HepG2 (cell line): ENCODE data around the gene CD68. TPM values are rescaled to one million over a fixed set of nuclear protein-coding genes. Genes with fewer than 3 reads are reported as not detected.
A peak's percentile ranks its signal among the peaks of the same experiment; 100 is the strongest.

Source experiments
- ELF3 ChIP-seq: IDR thresholded peaks from 2 replicates; pipeline ENCODE4 v1.6.1; 2016; ENCODE audit warnings: missing genetic modification reagents, missing compliant biosample characterization
- ETV5 ChIP-seq: IDR thresholded peaks from 2 replicates; pipeline ENCODE4 v1.6.1; 2018; ENCODE audit warnings: missing biosample characterization, missing genetic modification reagents, inconsistent platforms, borderline replicate concordance
- FOSL2 ChIP-seq: sonication (generic); formaldehyde crosslinking; IDR thresholded peaks from 2 replicates; pipeline ENCODE4 v1.4.0; 2020; ENCODE audit warnings: missing genetic modification reagents
- HIVEP1 ChIP-seq: sonication (generic); formaldehyde crosslinking; IDR thresholded peaks from 2 replicates; pipeline ENCODE4 v1.4.0; 2020; ENCODE audit warnings: mild to moderate bottlenecking, missing genetic modification reagents
- NFKBIZ ChIP-seq: IDR thresholded peaks from 2 replicates; pipeline ENCODE4 v1.6.1; 2018; ENCODE audit warnings: missing genetic modification reagents, missing compliant biosample characterization
- SOX13 ChIP-seq, 3 experiments: fragments of 450-650 bp in 1 of 3; sonication (generic) in 1 of 3; formaldehyde crosslinking in 1 of 3; IDR thresholded peaks in 2 of 3; conservative IDR thresholded peaks in 1 of 3; 2 replicates each; pipeline versions ENCODE4 v1.5.0 to v1.6.1; 2016 to 2020; ENCODE audit warnings: antibody characterized with exemption in 1 of 3, mild to moderate bottlenecking in 1 of 3, missing compliant biosample characterization in 1 of 3, missing genetic modification reagents in 1 of 3, moderate library complexity in 1 of 3
- SP1 ChIP-seq, 2 experiments: fragments of 450-650 bp in 1 of 2; sonication (generic) in 1 of 2; formaldehyde crosslinking in 1 of 2; IDR thresholded peaks; 2 replicates each; pipeline versions ENCODE4 v1.4.0 to v1.6.1; 2016 to 2020; ENCODE audit warnings: missing genetic modification reagents in 1 of 2
- SPEN ChIP-seq: sonication (generic); formaldehyde crosslinking; IDR thresholded peaks from 2 replicates; pipeline ENCODE4 v1.5.1; 2020; ENCODE audit warnings: low read depth, mild to moderate bottlenecking, missing genetic modification reagents
- TFDP1 ChIP-seq: IDR thresholded peaks from 2 replicates; pipeline ENCODE4 v1.6.1; 2016; ENCODE audit warnings: missing compliant biosample characterization, missing genetic modification reagents, borderline replicate concordance
- ZC3H13 ChIP-seq: sonication (generic); formaldehyde crosslinking; IDR thresholded peaks from 2 replicates; pipeline ENCODE4 v1.8.1; 2023; ENCODE audit warnings: mild to moderate bottlenecking, missing genetic modification reagents, moderate library complexity
- ZFP1 ChIP-seq: IDR thresholded peaks from 2 replicates; pipeline ENCODE4 v1.6.1; 2016
- ZNF547 ChIP-seq: sonication (generic); formaldehyde crosslinking; IDR thresholded peaks from 2 replicates; pipeline ENCODE4 v1.5.1; 2020; ENCODE audit warnings: mild to moderate bottlenecking, missing genetic modification reagents
- ZNF737 ChIP-seq: sonication (generic); formaldehyde crosslinking; IDR thresholded peaks from 2 replicates; pipeline ENCODE4 v1.5.0; 2020; ENCODE audit warnings: missing genetic modification reagents, mild to moderate bottlenecking, borderline replicate concordance
- ZNF746 ChIP-seq: sonication (generic); formaldehyde crosslinking; IDR thresholded peaks from 2 replicates; pipeline ENCODE4 v1.8.0; 2022; ENCODE audit warnings: mild to moderate bottlenecking, missing genetic modification reagents
- ZNF768 ChIP-seq: sonication (generic); formaldehyde crosslinking; IDR thresholded peaks from 2 replicates; pipeline ENCODE4 v1.4.0; 2020; ENCODE audit warnings: missing genetic modification reagents
- ZNF800 ChIP-seq: sonication (generic); formaldehyde crosslinking; IDR thresholded peaks from 2 replicates; pipeline ENCODE4 v1.4.0; 2020; ENCODE audit warnings: missing genetic modification reagents
- polyA plus RNA-seq, 8 experiments: library from polyadenylated mRNA; depleted of rRNA in 3 of 8; stranded (reverse) in 7 of 8; unstranded in 1 of 8; fragments of >200 nt; fragmentation: Illumina TruSeq in 4 of 8; extraction: Trizol in 4 of 8; gene quantifications; 2 replicates each; pipeline versions ENCODE4 v1.2.1 to v1.2.3, GENCODE V29; 2011 to 2016; ENCODE audit warnings: low read depth in 4 of 8, missing spikeins in 1 of 8, mixed read lengths in 1 of 8; ENCODE audit not compliant: insufficient read depth in 1 of 8
- total RNA-seq, 5 experiments: library from RNA; depleted of rRNA; stranded (reverse); fragments of >200 nt; fragmentation: Illumina TruSeq; extraction: Trizol; gene quantifications; 2 replicates each; pipeline ENCODE4 v1.2.3, GENCODE V29; 2016; ENCODE audit warnings: low read depth in 1 of 5
- TF ChIP-seq, protein P1 (sequence below): sonication (generic); formaldehyde crosslinking; IDR thresholded peaks from 2 replicates; pipeline ENCODE4 v1.4.0; 2020; ENCODE audit warnings: mild to moderate bottlenecking, missing genetic modification reagents
- TF ChIP-seq, protein P2 (sequence below): IDR thresholded peaks from 2 replicates; pipeline ENCODE4 v1.4.0; 2020; ENCODE audit warnings: mild to moderate bottlenecking, missing genetic modification reagents

The CD68 gene
- total and polyA plus RNA-seq, 2 of the 13 experiments (the other 11 are each of a cell fraction or from before 2014, with no cell fraction given), result 10.3 to 104 TPM

- TF ChIP-seq HIVEP1 (peak; percentile 79), ZNF746 (CRISPR knock-in tag) (peak; percentile 50; the same call in 1 of the 2 replicates), ZFP1 (CRISPR knock-in tag) (0 out of 2 replicates have a peak, but pooled peaks have one; percentile 32), TFDP1 (peak; percentile 42; the same call in 1 of the 2 replicates), SPEN (CRISPR knock-in tag) (peak; percentile 76; the same call in 1 of the 2 replicates), ZC3H13 (CRISPR knock-in tag) (peak; percentile 78; the same call in 1 of the 2 replicates), SP1 (IDR thresholded peaks at IDR 0.05) (no peak), SP1 (CRISPR knock-in tag; IDR thresholded peaks at IDR 0.05) (peak; percentile 31; the same call in 1 of the 2 replicates), ZNF800 (no peak), NFKBIZ (CRISPR knock-in tag) (peak; percentile 41; the same call in 1 of the 2 replicates), ELF3 (CRISPR knock-in tag) (peak; percentile 89; the same call in 1 of the 2 replicates), ZNF768 (0 out of 2 replicates have a peak, but pooled peaks have one; percentile 17), SOX13 (IDR thresholded peaks at IDR 0.05) (no peak), SOX13 (CRISPR knock-in tag; conservative IDR thresholded peaks at IDR 0.05 in 1 of 2, IDR thresholded peaks at IDR 0.05 in 1 of 2) (peak in 1 of 2 experiments; percentile 18; a peak in 1 of 4 replicates), ETV5 (peak; percentile 68; the same call in 1 of the 2 replicates), FOSL2 (CRISPR knock-in tag) (peak; percentile 29; the same call in 1 of the 2 replicates), ZNF547 (no peak), ZNF737 (CRISPR knock-in tag) (no peak)
- TF ChIP-seq, protein P1, sequence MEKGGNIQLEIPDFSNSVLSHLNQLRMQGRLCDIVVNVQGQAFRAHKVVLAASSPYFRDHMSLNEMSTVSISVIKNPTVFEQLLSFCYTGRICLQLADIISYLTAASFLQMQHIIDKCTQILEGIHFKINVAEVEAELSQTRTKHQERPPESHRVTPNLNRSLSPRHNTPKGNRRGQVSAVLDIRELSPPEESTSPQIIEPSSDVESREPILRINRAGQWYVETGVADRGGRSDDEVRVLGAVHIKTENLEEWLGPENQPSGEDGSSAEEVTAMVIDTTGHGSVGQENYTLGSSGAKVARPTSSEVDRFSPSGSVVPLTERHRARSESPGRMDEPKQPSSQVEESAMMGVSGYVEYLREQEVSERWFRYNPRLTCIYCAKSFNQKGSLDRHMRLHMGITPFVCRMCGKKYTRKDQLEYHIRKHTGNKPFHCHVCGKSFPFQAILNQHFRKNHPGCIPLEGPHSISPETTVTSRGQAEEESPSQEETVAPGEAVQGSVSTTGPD (CRISPR knock-in tag), result 0 out of 2 replicates have a peak, but pooled peaks have one; percentile 26
- TF ChIP-seq, protein P2, sequence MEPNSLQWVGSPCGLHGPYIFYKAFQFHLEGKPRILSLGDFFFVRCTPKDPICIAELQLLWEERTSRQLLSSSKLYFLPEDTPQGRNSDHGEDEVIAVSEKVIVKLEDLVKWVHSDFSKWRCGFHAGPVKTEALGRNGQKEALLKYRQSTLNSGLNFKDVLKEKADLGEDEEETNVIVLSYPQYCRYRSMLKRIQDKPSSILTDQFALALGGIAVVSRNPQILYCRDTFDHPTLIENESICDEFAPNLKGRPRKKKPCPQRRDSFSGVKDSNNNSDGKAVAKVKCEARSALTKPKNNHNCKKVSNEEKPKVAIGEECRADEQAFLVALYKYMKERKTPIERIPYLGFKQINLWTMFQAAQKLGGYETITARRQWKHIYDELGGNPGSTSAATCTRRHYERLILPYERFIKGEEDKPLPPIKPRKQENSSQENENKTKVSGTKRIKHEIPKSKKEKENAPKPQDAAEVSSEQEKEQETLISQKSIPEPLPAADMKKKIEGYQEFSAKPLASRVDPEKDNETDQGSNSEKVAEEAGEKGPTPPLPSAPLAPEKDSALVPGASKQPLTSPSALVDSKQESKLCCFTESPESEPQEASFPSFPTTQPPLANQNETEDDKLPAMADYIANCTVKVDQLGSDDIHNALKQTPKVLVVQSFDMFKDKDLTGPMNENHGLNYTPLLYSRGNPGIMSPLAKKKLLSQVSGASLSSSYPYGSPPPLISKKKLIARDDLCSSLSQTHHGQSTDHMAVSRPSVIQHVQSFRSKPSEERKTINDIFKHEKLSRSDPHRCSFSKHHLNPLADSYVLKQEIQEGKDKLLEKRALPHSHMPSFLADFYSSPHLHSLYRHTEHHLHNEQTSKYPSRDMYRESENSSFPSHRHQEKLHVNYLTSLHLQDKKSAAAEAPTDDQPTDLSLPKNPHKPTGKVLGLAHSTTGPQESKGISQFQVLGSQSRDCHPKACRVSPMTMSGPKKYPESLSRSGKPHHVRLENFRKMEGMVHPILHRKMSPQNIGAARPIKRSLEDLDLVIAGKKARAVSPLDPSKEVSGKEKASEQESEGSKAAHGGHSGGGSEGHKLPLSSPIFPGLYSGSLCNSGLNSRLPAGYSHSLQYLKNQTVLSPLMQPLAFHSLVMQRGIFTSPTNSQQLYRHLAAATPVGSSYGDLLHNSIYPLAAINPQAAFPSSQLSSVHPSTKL, result peak; percentile 67; the same call in 1 of the 2 replicates
These were observed 21.5 kb upstream of the CD68 start (continued) for GRCh38 chr17:7557775-7558543.
